ENCODE measurements around the gene MYOZ2. TPM values are rescaled to one million over a fixed set of nuclear protein-coding genes. Genes with fewer than 3 reads are reported as not detected.
A peak's percentile ranks its signal among the peaks of the same experiment; 100 is the strongest.

The MYOZ2 gene
- total RNA-seq, 1 donor from 2014 or later, result 0.12 TPM

DNA sequence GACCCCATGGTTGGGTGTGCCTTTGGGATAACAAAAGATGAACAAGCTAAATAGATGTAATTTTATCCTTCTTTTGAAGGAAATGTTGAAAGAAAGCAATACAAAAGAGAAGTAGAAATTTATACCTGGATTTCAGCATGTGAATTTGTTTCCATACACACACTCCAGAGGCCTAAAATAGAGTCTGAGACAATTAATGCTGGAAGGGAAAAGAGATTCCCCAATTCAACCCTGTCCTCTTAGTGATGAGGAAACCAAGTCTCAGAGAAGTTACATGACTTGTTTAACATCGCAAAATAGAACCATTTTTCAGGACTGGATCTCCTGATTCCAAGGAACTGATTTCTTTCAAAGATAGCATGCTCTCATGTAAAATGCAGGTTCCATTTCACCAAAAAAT is 37.3 kb upstream of the MYOZ2 start:
- H3K36me3 Mint-ChIP-seq, result no peaks in the 10 kb centered on the region
- no peak for DNase-seq (ENCODE audit: extremely low spot score, unreplicated experiment)
- H3K27me3 Mint-ChIP-seq, result no peaks in the 10 kb centered on the region
- TF ChIP-seq, protein P1, sequence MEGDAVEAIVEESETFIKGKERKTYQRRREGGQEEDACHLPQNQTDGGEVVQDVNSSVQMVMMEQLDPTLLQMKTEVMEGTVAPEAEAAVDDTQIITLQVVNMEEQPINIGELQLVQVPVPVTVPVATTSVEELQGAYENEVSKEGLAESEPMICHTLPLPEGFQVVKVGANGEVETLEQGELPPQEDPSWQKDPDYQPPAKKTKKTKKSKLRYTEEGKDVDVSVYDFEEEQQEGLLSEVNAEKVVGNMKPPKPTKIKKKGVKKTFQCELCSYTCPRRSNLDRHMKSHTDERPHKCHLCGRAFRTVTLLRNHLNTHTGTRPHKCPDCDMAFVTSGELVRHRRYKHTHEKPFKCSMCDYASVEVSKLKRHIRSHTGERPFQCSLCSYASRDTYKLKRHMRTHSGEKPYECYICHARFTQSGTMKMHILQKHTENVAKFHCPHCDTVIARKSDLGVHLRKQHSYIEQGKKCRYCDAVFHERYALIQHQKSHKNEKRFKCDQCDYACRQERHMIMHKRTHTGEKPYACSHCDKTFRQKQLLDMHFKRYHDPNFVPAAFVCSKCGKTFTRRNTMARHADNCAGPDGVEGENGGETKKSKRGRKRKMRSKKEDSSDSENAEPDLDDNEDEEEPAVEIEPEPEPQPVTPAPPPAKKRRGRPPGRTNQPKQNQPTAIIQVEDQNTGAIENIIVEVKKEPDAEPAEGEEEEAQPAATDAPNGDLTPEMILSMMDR (conservative IDR thresholded peaks at IDR 0.05), result no peak
- H3K9me3 Mint-ChIP-seq, result peaks cover 1% of the 10 kb centered on the region
- peaks cover 20% of the 10 kb centered on the region for H3K4me1 Mint-ChIP-seq (ENCODE audit: unreplicated experiment)
- no peak overlapping the region for H3K27ac Mint-ChIP-seq
- no peak overlapping the region for H3K4me3 Mint-ChIP-seq

DNA sequence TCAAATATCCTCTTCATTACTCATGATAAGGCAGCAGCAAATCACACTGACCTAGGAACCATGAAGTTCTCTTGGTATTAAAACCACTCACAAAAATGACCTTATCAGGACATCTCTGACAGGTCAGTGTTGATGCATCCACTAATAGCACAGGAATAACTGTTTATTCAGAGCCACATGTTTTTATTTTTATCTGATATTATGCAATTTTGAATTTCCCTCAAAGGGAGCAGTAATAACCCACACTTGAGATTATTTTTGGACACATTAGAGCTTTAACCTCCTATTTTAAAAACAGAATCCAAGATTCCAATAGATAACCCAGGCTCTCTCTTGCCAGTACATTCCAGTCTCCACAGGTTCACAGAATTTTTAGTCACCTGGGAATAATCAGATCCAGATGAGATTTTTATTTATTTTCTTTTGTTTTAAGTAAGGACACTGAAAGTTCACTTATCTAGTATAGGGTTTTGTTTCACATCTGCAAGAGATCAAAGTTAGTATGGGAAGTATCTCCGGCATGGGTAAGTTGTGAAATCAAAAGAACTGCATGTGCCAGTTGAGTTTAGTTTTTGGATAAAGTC is 36.3 kb upstream of the MYOZ2 start:
- Mint-ChIP-seq H3K9me3 (no peaks in the 10 kb centered on the region), H3K4me1 (ENCODE audit: unreplicated experiment) (peaks cover 21% of the 10 kb centered on the region), H3K36me3 (no peaks in the 10 kb centered on the region), H3K27me3 (no peaks in the 10 kb centered on the region), H3K27ac (no peak overlapping the region), H3K4me3 (no peak overlapping the region)
- DNase-seq (ENCODE audit: extremely low spot score, unreplicated experiment), result no peak
- TF ChIP-seq, protein P1 (conservative IDR thresholded peaks at IDR 0.05), result no peak

DNA sequence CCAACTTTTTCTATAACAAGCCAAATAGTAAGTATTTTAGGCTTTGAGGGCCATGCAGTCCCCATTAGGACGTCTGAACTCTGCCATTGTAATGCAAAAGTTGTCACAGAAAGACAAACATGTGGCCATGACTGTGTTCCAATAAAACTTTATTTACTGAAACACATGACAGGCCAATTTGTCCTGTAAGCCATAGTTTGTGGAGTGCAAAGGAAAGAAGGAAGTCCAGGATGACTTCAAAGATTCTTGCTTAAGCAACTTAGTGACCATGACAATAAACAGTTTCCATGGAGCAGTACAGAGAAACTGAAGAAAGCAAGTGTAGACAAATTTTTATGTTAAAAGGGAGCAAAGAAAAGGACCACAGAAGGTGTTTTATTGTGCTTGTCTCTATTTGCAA is 35.0 kb upstream of the MYOZ2 start:
- no peak overlapping the region for H3K27ac Mint-ChIP-seq

DNA sequence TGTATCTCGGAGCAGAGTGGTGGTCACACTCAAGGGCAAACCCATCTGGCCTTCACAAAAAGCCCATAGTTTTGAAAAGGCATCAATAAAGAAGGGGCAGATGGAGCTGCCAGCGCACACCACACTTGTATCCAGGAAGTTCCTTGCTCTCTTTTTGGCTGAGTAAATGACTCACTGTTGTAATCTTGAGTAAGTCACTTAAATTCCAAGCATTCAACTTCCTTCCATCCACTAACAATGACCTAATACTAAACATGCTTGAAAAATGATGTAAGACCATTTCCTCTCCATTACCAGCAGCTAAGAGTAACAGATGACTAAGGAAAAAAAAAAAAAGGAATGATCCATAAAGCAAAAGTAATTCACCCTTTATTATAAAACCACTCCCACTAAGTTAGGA is 32.4 kb upstream of the MYOZ2 start:
- Mint-ChIP-seq H3K4me3 (no peak overlapping the region), H3K27me3 (no peaks in the 10 kb centered on the region), H3K4me1 (ENCODE audit: unreplicated experiment) (peaks cover 27% of the 10 kb centered on the region), H3K9me3 (no peaks in the 10 kb centered on the region), H3K27ac (peak overlapping the region; percentile 88), H3K36me3 (no peaks in the 10 kb centered on the region)
- TF ChIP-seq, protein P1 (conservative IDR thresholded peaks at IDR 0.05), result no peak
- DNase-seq (ENCODE audit: extremely low spot score, unreplicated experiment), result no peak

More for the DNA sequence above, 35.0 kb upstream of the MYOZ2 start:
- Mint-ChIP-seq H3K36me3 (no peaks in the 10 kb centered on the region), H3K27me3 (no peaks in the 10 kb centered on the region), H3K9me3 (no peaks in the 10 kb centered on the region), H3K4me3 (no peak overlapping the region), H3K4me1 (ENCODE audit: unreplicated experiment) (peaks cover 21% of the 10 kb centered on the region)
- no peak for DNase-seq (ENCODE audit: extremely low spot score, unreplicated experiment)
- TF ChIP-seq, protein P1 (conservative IDR thresholded peaks at IDR 0.05), result no peak

DNA sequence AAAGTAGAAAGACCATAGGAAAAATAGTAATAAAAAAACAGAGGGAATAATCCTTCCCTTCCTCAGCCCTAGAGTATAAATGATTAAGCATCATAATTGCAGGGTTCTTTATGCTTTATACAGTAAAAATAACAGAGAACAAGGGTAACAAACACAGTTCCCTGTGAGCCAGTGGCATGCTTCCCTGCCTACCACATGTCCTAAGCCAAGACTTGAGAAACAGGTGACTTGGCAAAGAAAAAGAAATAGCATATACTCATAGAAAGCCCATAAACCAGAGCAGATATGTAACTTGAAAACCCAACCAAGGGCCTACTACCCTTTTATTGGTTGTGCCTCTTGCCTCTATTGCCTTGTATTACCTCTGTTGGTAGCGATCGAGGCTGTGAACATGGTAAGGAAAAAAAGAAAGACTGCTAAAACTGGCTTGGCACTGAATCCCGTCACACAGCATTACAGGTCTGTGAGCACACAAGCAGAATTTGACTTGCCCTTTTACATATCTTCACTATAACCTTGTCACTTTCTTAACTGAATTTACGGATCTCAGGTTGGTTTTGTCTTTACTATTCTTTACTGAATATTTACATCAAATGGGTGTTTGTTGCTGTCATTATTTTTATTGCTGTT is 30.9 kb upstream of the MYOZ2 start:
- Mint-ChIP-seq H3K27me3 (no peaks in the 10 kb centered on the region), H3K27ac (no peak overlapping the region), H3K36me3 (no peaks in the 10 kb centered on the region), H3K4me3 (no peak overlapping the region), H3K4me1 (ENCODE audit: unreplicated experiment) (peaks cover 18% of the 10 kb centered on the region), H3K9me3 (no peaks in the 10 kb centered on the region)
- TF ChIP-seq, protein P1 (conservative IDR thresholded peaks at IDR 0.05), result no peak
- no peak for DNase-seq (ENCODE audit: extremely low spot score, unreplicated experiment)

All from type B pancreatic cell (in vitro differentiated cells).